SK-N-SH (cell line): ENCODE measurements around the gene MTF2. TPM values are rescaled to one million over a fixed set of nuclear protein-coding genes. Genes with fewer than 3 reads are reported as not detected.

ENCODE experiments used
- CTCF ChIA-PET: fragments of 300-600, 350-600 bp; formaldehyde crosslinking; extraction: SDS; loops from one replicate; lab custom pipeline; 2021; lab: Yijun Ruan, JAX
- POLR2A ChIA-PET: fragments of 350-600 bp; sonication (Branson Sonifier 250); formaldehyde crosslinking; extraction: SDS; loops from one replicate; lab custom pipeline; 2020; ENCODE audit warnings: antibody characterized with exemption, inconsistent platforms; lab: Yijun Ruan, JAX
- DNase-seq: peaks from one replicate; pipeline ENCODE4 v3.0.0; 2012
- H2AFZ ChIP-seq: fragments of 200-600 bp; sonication (generic); 2 replicates; pipeline ENCODE4 v1.8.1; 2016; ENCODE audit warnings: antibody characterized with exemption, mild to moderate bottlenecking, low read depth
- H3F3A ChIP-seq: fragments of 200-600 bp; sonication (generic); replicated peaks from 2 replicates; pipeline ENCODE3; 2016; ENCODE audit warnings: antibody characterized with exemption, mild to moderate bottlenecking; ENCODE audit not compliant: insufficient read depth
- H3K27ac ChIP-seq, 2 experiments: fragments of 200-500 bp in 1 of 2; fragments of 200-600 bp in 1 of 2; sonication (Bioruptor generic) in 1 of 2; sonication (generic), shearing (Covaris generic) in 1 of 2; 2 replicates each; pipeline versions ENCODE4 v1.5.1 to v1.6.1; 2014 to 2016; ENCODE audit warnings: low read depth in 2 of 2, inconsistent platforms in 1 of 2, low read length in 1 of 2, mild to moderate bottlenecking in 1 of 2, mixed read lengths in 1 of 2
- H3K27me3 ChIP-seq: fragments of 200-600 bp; sonication (generic), shearing (Covaris generic); 2 replicates; pipeline ENCODE4 v1.6.1; 2016; ENCODE audit warnings: mixed run types; ENCODE audit not compliant: insufficient read depth
- H3K36me3 ChIP-seq, 2 experiments: fragments of 200-500 bp in 1 of 2; fragments of 200-600 bp in 1 of 2; sonication (Bioruptor generic) in 1 of 2; sonication (generic) in 1 of 2; replicated peaks in 1 of 2; 2 replicates each; pipeline versions ENCODE3 to v1.5.1; 2014 to 2016; ENCODE audit warnings: low read length in 1 of 2, mild to moderate bottlenecking in 1 of 2; ENCODE audit not compliant: insufficient read depth in 2 of 2, control insufficient read depth in 1 of 2
- H3K4me1 ChIP-seq, 2 experiments: fragments of 200-500 bp in 1 of 2; fragments of 200-600 bp in 1 of 2; sonication (Bioruptor generic) in 1 of 2; sonication (generic), shearing (Covaris generic) in 1 of 2; 2 replicates each; pipeline versions ENCODE4 v1.5.1 to v1.6.1; 2014 to 2016; ENCODE audit warnings: low read depth in 1 of 2, low read length in 1 of 2, mixed run types in 1 of 2; ENCODE audit not compliant: insufficient read depth in 2 of 2, control insufficient read depth in 1 of 2
- H3K4me2 ChIP-seq: fragments of 200-600 bp; sonication (generic), shearing (Covaris generic); 2 replicates; pipeline ENCODE4 v1.6.1; 2017; ENCODE audit warnings: mixed run types
- H3K4me3 ChIP-seq, 2 experiments: fragments of 200-500 bp in 1 of 2; fragments of 200-600 bp in 1 of 2; sonication (Bioruptor generic) in 1 of 2; sonication (generic), shearing (Covaris generic) in 1 of 2; 2 replicates each; pipeline versions ENCODE4 v1.5.1 to v1.8.1; 2014 to 2016; ENCODE audit warnings: low read depth in 2 of 2, inconsistent platforms in 1 of 2, low read length in 1 of 2, mild to moderate bottlenecking in 1 of 2, mixed read lengths in 1 of 2, moderate library complexity in 1 of 2
- H3K79me2 ChIP-seq: fragments of 200-600 bp; sonication (generic); 2 replicates; pipeline ENCODE4 v1.8.1; 2017; ENCODE audit warnings: mild to moderate bottlenecking; ENCODE audit not compliant: insufficient read depth
- H3K9ac ChIP-seq: fragments of 200-600 bp; sonication (generic); 2 replicates; pipeline ENCODE4 v1.6.1; 2017; ENCODE audit warnings: mixed run types
- H3K9me2 ChIP-seq: fragments of 200-600 bp; sonication (generic); 2 replicates; pipeline ENCODE4 v1.6.1; 2017; ENCODE audit warnings: mixed run types
- H3K9me3 ChIP-seq: fragments of 200-600 bp; sonication (generic); 2 replicates; pipeline ENCODE4 v1.6.1; 2017; ENCODE audit warnings: mixed run types, mild to moderate bottlenecking, moderate library complexity
- H4K20me1 ChIP-seq: fragments of 200-600 bp; sonication (generic); 2 replicates; pipeline ENCODE4 v1.6.1; 2017; ENCODE audit warnings: mild to moderate bottlenecking, mixed run types; ENCODE audit not compliant: insufficient read depth
- EP300 ChIP-seq, 2 experiments: IDR thresholded peaks; 2 replicates each; pipeline versions ENCODE4 v1.4.0 to v1.6.1; 2012; ENCODE audit warnings: borderline replicate concordance in 1 of 2, low read depth in 1 of 2, low read length in 1 of 2
- GATA2 ChIP-seq: sonication (generic); formaldehyde crosslinking; IDR thresholded peaks from 2 replicates; pipeline ENCODE4 v1.5.0; 2020; ENCODE audit warnings: mild to moderate bottlenecking, missing genetic modification reagents
- RAD21 ChIP-seq: IDR thresholded peaks from 2 replicates; pipeline ENCODE4 v1.6.1; 2012; ENCODE audit warnings: mild to moderate bottlenecking, low read length
- RCOR1 ChIP-seq: fragments of 150-350 bp; IDR thresholded peaks from 2 replicates; pipeline ENCODE4 v1.6.1; 2017; ENCODE audit warnings: antibody characterized with exemption, low read length
- SMC3 ChIP-seq: IDR thresholded peaks from 2 replicates; pipeline ENCODE4 v1.6.1; 2012; ENCODE audit warnings: low read depth, low read length, improper control_type of control experiment
- WGBS: methylation state at CpG from one replicate; pipeline ENCODE4 v1.1.6; 2017; ENCODE audit warnings: low lambda C conversion rate; 5-methylcytosine and 5-hydroxymethylcytosine counted together
- polyA plus RNA-seq, 3 experiments: library from polyadenylated mRNA; depleted of rRNA; stranded (reverse); fragments of >200 nt; gene quantifications; 2 replicates each; pipeline ENCODE4 v1.2.3, GENCODE V29; 2012
- TF ChIP-seq, protein P1 (sequence below): fragments of 200-600 bp; sonication (generic); IDR thresholded peaks from 2 replicates; pipeline ENCODE4 v1.6.1; 2017; ENCODE audit warnings: antibody characterized with exemption, mild to moderate bottlenecking, moderate library complexity
- TF ChIP-seq, protein P2 (sequence below): IDR thresholded peaks from 2 replicates; pipeline ENCODE4 v1.4.0; 2012; ENCODE audit warnings: low read depth
- TF ChIP-seq, protein P3 (sequence below): IDR thresholded peaks from 2 replicates; pipeline ENCODE4 v1.6.1; 2012; ENCODE audit warnings: mild to moderate bottlenecking, low read depth, low read length, moderate library complexity
- TF ChIP-seq, protein P4 (sequence below): fragments of 150-350 bp; IDR thresholded peaks from 2 replicates; pipeline ENCODE4 v1.6.1; 2016; ENCODE audit warnings: mild to moderate bottlenecking, low read depth, low read length
- TF ChIP-seq, protein P5 (sequence below): fragments of 150-350 bp; IDR thresholded peaks from 2 replicates; pipeline ENCODE4 v1.6.1; 2017; ENCODE audit warnings: antibody characterized with exemption, low read length, low read depth, borderline replicate concordance

The MTF2 gene
- polyA plus RNA-seq, 1 of the 3 experiments (the other 2 are of a cell fraction) = 11.9 TPM

DNA sequence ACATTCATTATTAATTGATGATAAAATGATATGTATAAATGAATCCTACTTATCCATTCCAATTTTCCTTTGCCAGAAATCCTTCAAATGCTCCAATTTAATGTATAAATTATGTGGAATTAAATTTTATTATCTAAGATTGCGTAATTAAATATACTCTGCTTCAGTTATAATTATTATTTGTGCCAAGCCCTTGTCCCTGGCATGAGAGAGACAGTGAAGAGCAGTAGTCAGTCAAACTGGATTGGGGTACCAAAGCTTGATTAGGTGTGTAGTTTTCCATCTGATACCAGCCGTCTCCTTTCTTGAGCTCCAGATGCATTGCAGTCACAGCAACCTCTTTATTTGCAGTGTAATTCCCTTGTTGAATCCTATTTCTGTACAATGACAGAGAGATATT, 22.4 kb upstream of the MTF2 start:
- no peak for TF ChIP-seq EP300 (IDR thresholded peaks at IDR 0.05; ENCODE audit: borderline replicate concordance in 1 of 2, low read depth in 1 of 2, low read length in 1 of 2)
- TF ChIP-seq, all 33 proteins: peak for 0
- Histone ChIP-seq H4K20me1 (no peaks in the 10 kb centered on the region), H3K36me3 (no peaks in the 10 kb centered on the region), H3F3A (no peaks in the 10 kb centered on the region), H3K9ac (no peak overlapping the region), H3K27me3 (no peaks in the 10 kb centered on the region; the same call in 1 of the 2 replicates), H3K79me2 (no peaks in the 10 kb centered on the region), H3K4me3 (no peak overlapping the region), H3K4me1 (no peaks in the 10 kb centered on the region), H2AFZ (no peak overlapping the region), H3K9me2 (no peaks in the 10 kb centered on the region), H3K9me3 (no peaks in the 10 kb centered on the region), H3K4me2 (no peak overlapping the region), H3K27ac (no peak overlapping the region)
- no peak for DNase-seq
- CTCF ChIA-PET = interaction anchor here (1.0 kb wide), 1 partner anchor 14 kb away, joined by 3 read pairs; no protein-coding TSS in a partner anchor
- 44% methylated on average over 2 of the region's 2 CpGs for WGBS
- POLR2A ChIA-PET = no interaction called here

DNA sequence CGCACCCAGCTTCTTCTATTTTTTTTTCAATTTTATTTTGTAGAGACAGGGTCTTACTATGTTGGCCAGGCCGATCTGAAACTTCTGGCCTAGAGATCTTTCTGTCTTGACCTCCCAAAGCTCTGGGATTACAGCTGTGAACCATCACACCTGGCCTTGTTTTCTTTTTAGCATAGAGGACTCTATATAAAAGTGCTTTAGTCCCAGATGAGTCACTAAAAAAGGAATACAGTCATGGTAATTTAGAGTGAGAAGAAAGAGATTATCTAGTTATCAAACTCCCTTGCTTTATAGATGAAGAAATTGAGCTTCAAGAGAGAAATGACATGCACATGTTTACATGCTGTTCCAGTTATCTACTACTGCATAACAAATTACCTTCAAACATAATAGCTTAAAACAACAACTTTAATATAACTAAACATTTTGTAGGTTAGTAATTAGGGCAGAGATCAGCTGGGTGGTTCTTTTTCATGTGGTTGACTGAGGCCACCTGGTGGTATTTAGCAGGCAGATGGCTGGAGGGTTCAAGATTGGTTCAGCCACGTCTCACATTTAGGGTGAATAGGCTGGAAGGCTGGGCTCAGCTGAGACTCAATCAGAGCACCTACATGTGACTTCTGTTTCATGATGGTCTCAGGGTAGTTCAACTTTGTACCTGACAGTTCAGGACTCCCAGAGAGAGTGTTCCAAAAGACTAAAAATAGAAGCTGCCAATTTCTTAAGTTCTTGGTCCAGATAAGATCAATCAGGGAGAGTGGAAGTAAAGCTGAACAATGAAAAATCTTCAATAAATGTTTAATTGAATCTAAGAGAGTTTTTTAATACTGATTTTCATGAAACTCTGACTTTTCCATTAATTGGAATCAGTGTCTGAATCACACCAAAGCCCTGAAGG, 16.9 kb upstream of the MTF2 start:
- no peaks in the 10 kb centered on the region for H3K36me3 ChIP-seq
- peak; percentile 51 for DNase-seq
- no peaks in the 10 kb centered on the region for H3K9me3 ChIP-seq
- H3K9ac ChIP-seq = no peak overlapping the region
- POLR2A ChIA-PET = interaction anchor here (1.6 kb wide), 1 partner anchor 17 kb away, joined by 11 read pairs; the partner anchor contains the start of gene MTF2
- no peaks in the 10 kb centered on the region for H3K79me2 ChIP-seq
- no peak overlapping the region for H3K4me2 ChIP-seq
- H4K20me1 ChIP-seq = no peaks in the 10 kb centered on the region
- WGBS = 48% methylated on average over 3 of the region's 3 CpGs
- no peaks in the 10 kb centered on the region for H3K4me1 ChIP-seq
- CTCF ChIA-PET = interaction anchor here (0.6 to 2.8 kb wide), 30 partner anchors 8 to 307 kb away, joined by 3 to 16 read pairs (median 4); partner anchors contain the start of gene DIPK1A
- H3K27ac ChIP-seq = no peak overlapping the region
- no peaks in the 10 kb centered on the region for H3F3A ChIP-seq
- no peak overlapping the region; a peak in 1 of 4 replicates for H3K4me3 ChIP-seq
- TF ChIP-seq SMC3 (peak; percentile 68), RCOR1 (no peak), RAD21 (peak; percentile 71)
- TF ChIP-seq, protein P1, sequence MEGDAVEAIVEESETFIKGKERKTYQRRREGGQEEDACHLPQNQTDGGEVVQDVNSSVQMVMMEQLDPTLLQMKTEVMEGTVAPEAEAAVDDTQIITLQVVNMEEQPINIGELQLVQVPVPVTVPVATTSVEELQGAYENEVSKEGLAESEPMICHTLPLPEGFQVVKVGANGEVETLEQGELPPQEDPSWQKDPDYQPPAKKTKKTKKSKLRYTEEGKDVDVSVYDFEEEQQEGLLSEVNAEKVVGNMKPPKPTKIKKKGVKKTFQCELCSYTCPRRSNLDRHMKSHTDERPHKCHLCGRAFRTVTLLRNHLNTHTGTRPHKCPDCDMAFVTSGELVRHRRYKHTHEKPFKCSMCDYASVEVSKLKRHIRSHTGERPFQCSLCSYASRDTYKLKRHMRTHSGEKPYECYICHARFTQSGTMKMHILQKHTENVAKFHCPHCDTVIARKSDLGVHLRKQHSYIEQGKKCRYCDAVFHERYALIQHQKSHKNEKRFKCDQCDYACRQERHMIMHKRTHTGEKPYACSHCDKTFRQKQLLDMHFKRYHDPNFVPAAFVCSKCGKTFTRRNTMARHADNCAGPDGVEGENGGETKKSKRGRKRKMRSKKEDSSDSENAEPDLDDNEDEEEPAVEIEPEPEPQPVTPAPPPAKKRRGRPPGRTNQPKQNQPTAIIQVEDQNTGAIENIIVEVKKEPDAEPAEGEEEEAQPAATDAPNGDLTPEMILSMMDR = peak; percentile 60
- TF ChIP-seq, all 33 proteins: peak for 3
- no peak overlapping the region for H2AFZ ChIP-seq
- no peaks in the 10 kb centered on the region for H3K9me2 ChIP-seq
- peaks cover 9% of the 10 kb centered on the region; the same call in 1 of the 2 replicates for H3K27me3 ChIP-seq

DNA sequence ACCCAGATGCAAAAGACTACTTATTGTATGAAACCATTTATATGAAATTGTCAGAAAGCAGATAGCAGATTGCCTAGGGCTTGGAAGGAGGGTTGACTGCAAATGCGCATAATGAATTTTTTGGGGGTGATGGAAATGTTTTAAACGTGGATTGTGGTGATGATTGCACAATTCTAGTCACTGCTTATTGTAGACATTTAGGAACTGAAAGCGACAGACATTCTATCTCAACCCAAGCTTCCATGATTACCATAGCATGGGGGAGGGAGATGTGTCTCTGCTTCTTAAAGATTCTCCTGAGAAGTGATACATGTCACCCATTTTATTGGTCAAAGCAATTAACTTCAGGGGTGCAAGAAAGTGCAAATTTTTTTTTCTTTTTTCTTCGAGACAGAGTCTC, 2.8 kb upstream of the MTF2 start:
- POLR2A ChIA-PET = no interaction called here
- WGBS = 72% methylated on average over 4 of the region's 4 CpGs
- TF ChIP-seq, protein P2, sequence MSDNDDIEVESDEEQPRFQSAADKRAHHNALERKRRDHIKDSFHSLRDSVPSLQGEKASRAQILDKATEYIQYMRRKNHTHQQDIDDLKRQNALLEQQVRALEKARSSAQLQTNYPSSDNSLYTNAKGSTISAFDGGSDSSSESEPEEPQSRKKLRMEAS = no peak
- TF ChIP-seq, protein P3, sequence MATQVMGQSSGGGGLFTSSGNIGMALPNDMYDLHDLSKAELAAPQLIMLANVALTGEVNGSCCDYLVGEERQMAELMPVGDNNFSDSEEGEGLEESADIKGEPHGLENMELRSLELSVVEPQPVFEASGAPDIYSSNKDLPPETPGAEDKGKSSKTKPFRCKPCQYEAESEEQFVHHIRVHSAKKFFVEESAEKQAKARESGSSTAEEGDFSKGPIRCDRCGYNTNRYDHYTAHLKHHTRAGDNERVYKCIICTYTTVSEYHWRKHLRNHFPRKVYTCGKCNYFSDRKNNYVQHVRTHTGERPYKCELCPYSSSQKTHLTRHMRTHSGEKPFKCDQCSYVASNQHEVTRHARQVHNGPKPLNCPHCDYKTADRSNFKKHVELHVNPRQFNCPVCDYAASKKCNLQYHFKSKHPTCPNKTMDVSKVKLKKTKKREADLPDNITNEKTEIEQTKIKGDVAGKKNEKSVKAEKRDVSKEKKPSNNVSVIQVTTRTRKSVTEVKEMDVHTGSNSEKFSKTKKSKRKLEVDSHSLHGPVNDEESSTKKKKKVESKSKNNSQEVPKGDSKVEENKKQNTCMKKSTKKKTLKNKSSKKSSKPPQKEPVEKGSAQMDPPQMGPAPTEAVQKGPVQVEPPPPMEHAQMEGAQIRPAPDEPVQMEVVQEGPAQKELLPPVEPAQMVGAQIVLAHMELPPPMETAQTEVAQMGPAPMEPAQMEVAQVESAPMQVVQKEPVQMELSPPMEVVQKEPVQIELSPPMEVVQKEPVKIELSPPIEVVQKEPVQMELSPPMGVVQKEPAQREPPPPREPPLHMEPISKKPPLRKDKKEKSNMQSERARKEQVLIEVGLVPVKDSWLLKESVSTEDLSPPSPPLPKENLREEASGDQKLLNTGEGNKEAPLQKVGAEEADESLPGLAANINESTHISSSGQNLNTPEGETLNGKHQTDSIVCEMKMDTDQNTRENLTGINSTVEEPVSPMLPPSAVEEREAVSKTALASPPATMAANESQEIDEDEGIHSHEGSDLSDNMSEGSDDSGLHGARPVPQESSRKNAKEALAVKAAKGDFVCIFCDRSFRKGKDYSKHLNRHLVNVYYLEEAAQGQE = no peak
- TF ChIP-seq, protein P4, sequence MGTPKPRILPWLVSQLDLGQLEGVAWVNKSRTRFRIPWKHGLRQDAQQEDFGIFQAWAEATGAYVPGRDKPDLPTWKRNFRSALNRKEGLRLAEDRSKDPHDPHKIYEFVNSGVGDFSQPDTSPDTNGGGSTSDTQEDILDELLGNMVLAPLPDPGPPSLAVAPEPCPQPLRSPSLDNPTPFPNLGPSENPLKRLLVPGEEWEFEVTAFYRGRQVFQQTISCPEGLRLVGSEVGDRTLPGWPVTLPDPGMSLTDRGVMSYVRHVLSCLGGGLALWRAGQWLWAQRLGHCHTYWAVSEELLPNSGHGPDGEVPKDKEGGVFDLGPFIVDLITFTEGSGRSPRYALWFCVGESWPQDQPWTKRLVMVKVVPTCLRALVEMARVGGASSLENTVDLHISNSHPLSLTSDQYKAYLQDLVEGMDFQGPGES = no peak
- TF ChIP-seq GATA2 (CRISPR knock-in tag) (no peak), SMC3 (no peak)
- TF ChIP-seq, protein P5, sequence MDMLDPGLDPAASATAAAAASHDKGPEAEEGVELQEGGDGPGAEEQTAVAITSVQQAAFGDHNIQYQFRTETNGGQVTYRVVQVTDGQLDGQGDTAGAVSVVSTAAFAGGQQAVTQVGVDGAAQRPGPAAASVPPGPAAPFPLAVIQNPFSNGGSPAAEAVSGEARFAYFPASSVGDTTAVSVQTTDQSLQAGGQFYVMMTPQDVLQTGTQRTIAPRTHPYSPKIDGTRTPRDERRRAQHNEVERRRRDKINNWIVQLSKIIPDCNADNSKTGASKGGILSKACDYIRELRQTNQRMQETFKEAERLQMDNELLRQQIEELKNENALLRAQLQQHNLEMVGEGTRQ = no peak

More for the DNA sequence above, 2.8 kb upstream of the MTF2 start:
- CTCF ChIA-PET = no interaction called here
- Histone ChIP-seq H3K79me2 (peaks cover 22% of the 10 kb centered on the region), H3K27me3 (no peaks in the 10 kb centered on the region), H4K20me1 (peaks cover 8% of the 10 kb centered on the region; the same call in 1 of the 2 replicates), H3K4me2 (no peak overlapping the region), H3K27ac (no peak overlapping the region), H3F3A (peaks cover 13% of the 10 kb centered on the region), H3K4me3 (no peak overlapping the region), H3K4me1 (no peaks in the 10 kb centered on the region; a peak in 1 of 4 replicates), H3K9me2 (no peaks in the 10 kb centered on the region), H3K36me3 (no peaks in the 10 kb centered on the region), H3K9me3 (no peaks in the 10 kb centered on the region), H2AFZ (no peak overlapping the region), H3K9ac (no peak overlapping the region)
- DNase-seq = no peak
